ENCODE data around the gene ROMO1. TPM values are rescaled to one million over a fixed set of nuclear protein-coding genes. Genes with fewer than 3 reads are reported as not detected.
"Not testable (repeated sequence)": the region's sequence is repeated elsewhere in the genome, so short reads cannot be mapped to it uniquely, and the experiment has no call there.

ROMO1 gene
- total RNA-seq, 1 donor from 2014 or later, result 131 TPM

DNA sequence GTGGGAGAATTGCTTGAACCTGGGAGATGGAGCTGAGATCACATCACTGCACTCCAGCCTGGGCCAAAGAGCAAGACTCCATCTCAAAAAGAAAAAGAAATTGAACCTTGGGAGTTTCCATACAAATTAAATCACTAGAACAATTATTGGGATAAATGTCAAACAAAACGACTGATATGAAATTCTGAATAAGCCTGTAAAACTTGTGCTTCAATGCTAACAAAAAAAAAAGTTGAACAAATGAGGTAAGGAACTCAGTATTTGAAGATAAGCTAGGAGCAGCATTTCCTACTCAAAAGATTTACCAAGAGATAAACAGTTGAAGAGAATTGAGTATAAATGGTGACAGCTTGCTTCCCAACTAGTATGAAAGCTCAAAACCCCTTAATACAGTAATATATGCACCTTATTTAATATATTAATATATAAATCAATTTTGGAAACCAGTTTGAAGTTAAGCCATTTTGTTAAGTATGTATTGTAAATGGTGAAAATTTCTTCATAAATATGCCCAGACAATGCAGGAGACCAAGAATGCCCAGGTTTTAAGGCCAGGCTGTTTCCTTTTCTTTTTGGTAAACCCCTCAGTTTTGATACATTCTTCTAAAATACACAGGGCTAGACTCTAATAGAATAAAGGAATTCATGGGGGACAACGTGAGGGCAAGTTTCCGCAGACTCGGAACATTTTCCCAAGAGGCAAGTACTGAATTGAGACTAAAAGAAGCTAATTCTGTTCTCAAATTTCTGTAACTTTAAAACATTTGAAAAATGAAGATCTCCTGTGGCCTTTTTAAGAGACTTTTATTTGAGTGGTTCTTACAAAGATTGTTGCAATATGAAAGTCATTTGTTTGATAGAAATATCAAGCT is 3.9 kb downstream of the ROMO1 start:
- Mint-ChIP-seq H3K9me3 (no peaks in the 10 kb centered on the region), H3K27ac (no peak overlapping the region), H3K27me3 (no peaks in the 10 kb centered on the region), H3K4me1 (ENCODE audit: unreplicated experiment) (peaks cover 15% of the 10 kb centered on the region), H3K36me3 (peaks cover 14% of the 10 kb centered on the region), H3K4me3 (no peak overlapping the region)
- no peak for DNase-seq (ENCODE audit: extremely low spot score, unreplicated experiment)
- TF ChIP-seq, protein P1, sequence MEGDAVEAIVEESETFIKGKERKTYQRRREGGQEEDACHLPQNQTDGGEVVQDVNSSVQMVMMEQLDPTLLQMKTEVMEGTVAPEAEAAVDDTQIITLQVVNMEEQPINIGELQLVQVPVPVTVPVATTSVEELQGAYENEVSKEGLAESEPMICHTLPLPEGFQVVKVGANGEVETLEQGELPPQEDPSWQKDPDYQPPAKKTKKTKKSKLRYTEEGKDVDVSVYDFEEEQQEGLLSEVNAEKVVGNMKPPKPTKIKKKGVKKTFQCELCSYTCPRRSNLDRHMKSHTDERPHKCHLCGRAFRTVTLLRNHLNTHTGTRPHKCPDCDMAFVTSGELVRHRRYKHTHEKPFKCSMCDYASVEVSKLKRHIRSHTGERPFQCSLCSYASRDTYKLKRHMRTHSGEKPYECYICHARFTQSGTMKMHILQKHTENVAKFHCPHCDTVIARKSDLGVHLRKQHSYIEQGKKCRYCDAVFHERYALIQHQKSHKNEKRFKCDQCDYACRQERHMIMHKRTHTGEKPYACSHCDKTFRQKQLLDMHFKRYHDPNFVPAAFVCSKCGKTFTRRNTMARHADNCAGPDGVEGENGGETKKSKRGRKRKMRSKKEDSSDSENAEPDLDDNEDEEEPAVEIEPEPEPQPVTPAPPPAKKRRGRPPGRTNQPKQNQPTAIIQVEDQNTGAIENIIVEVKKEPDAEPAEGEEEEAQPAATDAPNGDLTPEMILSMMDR (conservative IDR thresholded peaks at IDR 0.05), result no peak

DNA sequence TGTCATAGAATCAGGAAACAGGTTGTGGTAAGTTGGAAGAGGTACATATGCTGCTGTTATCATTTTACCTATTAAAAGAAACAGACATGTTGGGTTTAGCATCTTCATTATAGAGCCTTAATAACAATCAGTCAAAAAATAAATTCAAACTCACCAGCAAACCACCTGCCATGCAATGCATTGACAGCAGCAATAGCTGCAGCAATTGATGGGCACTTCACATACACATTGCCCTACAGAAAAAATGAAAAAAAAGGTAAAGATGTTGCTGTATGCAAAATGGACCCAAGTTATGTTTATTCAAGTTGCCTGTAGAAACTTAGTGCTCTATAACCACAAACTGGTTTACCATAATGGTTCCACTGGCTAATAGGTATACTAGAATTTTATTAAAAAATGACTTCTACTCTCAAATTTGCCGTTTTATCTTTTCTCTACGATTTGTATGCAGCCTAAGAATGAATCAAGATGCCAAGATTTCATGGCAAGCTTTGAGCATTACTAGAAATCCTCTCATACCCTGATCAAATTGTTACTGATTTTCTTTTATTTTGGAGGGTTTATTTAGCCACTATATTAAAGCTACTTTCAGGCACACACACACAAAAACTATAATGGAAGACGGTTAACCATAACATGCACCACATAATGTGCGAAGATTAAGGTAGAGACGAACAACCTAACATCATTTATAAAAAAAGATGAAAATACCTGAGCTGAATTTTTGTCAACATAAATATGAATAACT is 5.5 kb downstream of the ROMO1 start:
- H3K27me3 Mint-ChIP-seq, result no peaks in the 10 kb centered on the region

DNA sequence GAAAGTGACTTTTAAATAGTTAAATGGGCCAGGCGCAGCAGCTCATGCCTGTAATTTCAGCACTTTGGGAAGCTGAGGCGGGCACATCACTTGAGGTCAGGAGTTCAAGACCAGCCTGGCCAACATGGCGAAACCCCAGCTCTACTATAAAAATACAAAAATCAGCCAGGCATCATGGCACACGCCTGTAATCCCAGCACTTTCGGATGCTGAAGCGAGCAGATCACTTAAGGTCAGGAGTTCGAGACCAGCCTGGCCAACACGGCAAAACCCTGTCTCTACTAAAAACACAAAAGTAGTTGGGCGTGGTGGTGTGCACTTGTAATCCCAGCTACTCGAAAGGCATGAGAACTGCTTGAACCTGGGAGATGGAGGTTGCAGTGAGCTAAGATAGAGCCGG is 6.7 kb downstream of the ROMO1 start:
- not testable (repeated sequence) for DNase-seq (ENCODE audit: extremely low spot score, unreplicated experiment); H3K9me3 Mint-ChIP-seq; H3K4me3 Mint-ChIP-seq; H3K27me3 Mint-ChIP-seq; H3K4me1 Mint-ChIP-seq (ENCODE audit: unreplicated experiment)
- peaks cover 25% of the 10 kb centered on the region for H3K36me3 Mint-ChIP-seq
- H3K27ac Mint-ChIP-seq, result peak overlapping the region; percentile 23

More for the DNA sequence above, 5.5 kb downstream of the ROMO1 start:
- Mint-ChIP-seq H3K36me3 (peaks cover 21% of the 10 kb centered on the region), H3K9me3 (no peaks in the 10 kb centered on the region), H3K4me3 (no peak overlapping the region), H3K4me1 (ENCODE audit: unreplicated experiment) (peaks cover 9% of the 10 kb centered on the region), H3K27ac (no peak overlapping the region)
- DNase-seq (ENCODE audit: extremely low spot score, unreplicated experiment), result no peak
- TF ChIP-seq, protein P1 (conservative IDR thresholded peaks at IDR 0.05), result no peak

DNA sequence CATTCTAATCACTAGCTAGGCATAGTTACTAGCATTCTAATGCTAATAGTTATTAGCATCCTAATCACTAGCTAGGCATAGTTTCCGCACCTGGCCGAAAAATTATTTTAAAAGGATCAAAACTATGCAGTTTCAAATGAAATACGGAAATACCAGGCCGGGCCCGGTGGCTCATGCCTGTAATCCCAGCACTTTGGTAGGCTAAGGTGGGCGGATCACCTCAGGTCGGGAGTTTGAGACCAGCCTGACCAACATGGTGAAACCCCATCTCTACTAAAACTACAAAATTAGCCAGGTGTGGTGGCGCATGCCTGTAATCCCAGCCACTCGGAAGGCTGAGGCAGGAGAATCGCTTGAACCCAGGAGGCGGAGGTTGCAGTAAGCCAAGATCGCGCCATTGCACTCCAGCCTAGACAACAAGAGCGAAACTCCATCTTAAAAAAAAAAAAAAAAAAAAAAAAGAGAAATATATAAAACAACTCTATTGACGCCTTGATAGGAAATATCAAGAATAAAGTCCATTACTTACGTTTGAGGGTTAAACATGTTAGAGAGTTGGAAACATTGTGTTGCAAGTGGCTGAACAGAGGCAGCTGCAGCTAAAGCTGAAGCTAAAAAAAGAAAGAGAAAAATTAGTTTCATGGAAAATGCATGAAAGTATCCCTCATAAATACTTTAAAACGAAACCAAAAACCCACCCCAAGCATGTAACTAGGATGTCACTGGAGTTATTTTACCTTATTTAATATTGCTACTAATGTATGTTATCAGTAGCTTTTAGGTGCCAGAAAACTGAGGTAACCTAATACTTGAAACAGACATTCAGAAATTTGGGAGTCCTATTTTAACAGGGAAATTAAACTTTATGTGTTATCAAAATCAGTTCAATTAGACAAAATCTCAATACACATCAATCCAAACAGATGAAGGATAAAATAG is 7.7 kb downstream of the ROMO1 start:
- DNase-seq (ENCODE audit: extremely low spot score, unreplicated experiment); H3K4me1 Mint-ChIP-seq (ENCODE audit: unreplicated experiment); H3K9me3 Mint-ChIP-seq; H3K27me3 Mint-ChIP-seq; H3K4me3 Mint-ChIP-seq; H3K27ac Mint-ChIP-seq: not testable (repeated sequence)
- H3K36me3 Mint-ChIP-seq, result peaks cover 31% of the 10 kb centered on the region

DNA sequence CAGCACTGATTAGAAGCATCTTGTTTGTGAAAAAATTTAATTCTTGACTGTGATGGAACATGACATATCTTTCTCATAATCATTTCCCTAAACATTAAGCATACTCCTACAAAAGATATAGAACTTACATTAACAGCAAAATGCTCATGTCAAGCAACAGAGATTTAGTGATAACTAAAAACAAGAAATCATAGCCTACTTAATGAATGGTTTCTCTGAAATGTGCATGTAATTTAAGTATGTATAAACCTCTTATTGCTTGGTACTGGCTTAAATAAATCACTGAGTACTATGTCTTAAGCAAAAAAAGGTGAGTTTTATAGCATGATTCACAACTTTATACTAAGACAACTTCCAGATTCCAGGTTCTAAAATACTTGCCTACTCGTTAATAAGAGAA is 9.3 kb downstream of the ROMO1 start:
- Mint-ChIP-seq H3K36me3 (peaks cover 33% of the 10 kb centered on the region), H3K4me1 (ENCODE audit: unreplicated experiment) (no peaks in the 10 kb centered on the region), H3K9me3 (no peaks in the 10 kb centered on the region), H3K4me3 (no peak overlapping the region), H3K27ac (no peak overlapping the region), H3K27me3 (no peaks in the 10 kb centered on the region)
- TF ChIP-seq, protein P1 (conservative IDR thresholded peaks at IDR 0.05), result no peak
- DNase-seq (ENCODE audit: extremely low spot score, unreplicated experiment), result no peak

DNA sequence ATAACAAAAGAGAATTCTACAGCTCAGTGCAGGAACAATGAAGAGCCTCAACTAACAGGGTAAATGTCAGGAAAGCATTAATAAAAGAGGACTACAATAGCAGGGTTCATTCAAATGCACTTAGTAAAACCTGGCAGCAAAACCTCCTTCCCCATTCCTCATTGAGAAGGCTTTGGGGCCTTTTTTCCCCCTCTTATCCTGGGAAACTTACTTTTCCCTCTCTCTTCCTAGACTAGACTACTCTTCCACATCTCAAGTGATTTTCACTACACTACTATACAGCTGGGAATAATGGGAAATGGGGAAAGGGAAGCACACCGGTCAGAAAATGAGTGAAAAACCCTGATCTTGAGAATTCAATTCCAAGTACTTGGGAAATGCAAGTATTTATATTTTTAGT is 10.1 kb downstream of the ROMO1 start:
- H3K36me3 Mint-ChIP-seq, result peaks cover 36% of the 10 kb centered on the region
- no peaks in the 10 kb centered on the region for H3K4me1 Mint-ChIP-seq (ENCODE audit: unreplicated experiment)
- no peaks in the 10 kb centered on the region for H3K9me3 Mint-ChIP-seq
- no peaks in the 10 kb centered on the region for H3K27me3 Mint-ChIP-seq
- H3K27ac Mint-ChIP-seq, result peak overlapping the region; percentile 12
- no peak for DNase-seq (ENCODE audit: extremely low spot score, unreplicated experiment)
- TF ChIP-seq, protein P1 (conservative IDR thresholded peaks at IDR 0.05), result no peak
- H3K4me3 Mint-ChIP-seq, result no peak overlapping the region
